HG03196 (cell line): ENCODE measurements around the gene DUSP16.
"Not testable (repeated sequence)": the region's sequence is repeated elsewhere in the genome, so short reads cannot be mapped to it uniquely, and the experiment has no call there.

ENCODE experiments used
- ATAC-seq: cut with Tn5 transposase; IDR thresholded peaks from one replicate; pipeline ENCODE4 v1.9.1; 2021; ENCODE audit not compliant: unreplicated experiment

The DUSP16 gene

GRCh38 chr12:12523229-12523628 lies 39.4 kb downstream of the DUSP16 start:
- no peak for ATAC-seq

GRCh38 chr12:12522657-12523056 lies 40.0 kb downstream of the DUSP16 start:
- ATAC-seq: not testable (repeated sequence)

- no peak for ATAC-seq
These were observed 40.8 kb downstream of the DUSP16 start for GRCh38 chr12:12521888-12522287.

GRCh38 chr12:12521044-12521485 lies 41.6 kb downstream of the DUSP16 start:
- ATAC-seq: no peak

- ATAC-seq: no peak
These were observed 42.4 kb downstream of the DUSP16 start for GRCh38 chr12:12520273-12520672.

GRCh38 chr12:12519354-12519998 lies 43.2 kb downstream of the DUSP16 start:
- no peak for ATAC-seq

- ATAC-seq: no peak
These were observed 43.7 kb downstream of the DUSP16 start for GRCh38 chr12:12518919-12519318.

- no peak for ATAC-seq
These were observed 44.2 kb downstream of the DUSP16 start for GRCh38 chr12:12518464-12518845.

GRCh38 chr12:12513416-12514006 lies 49.2 kb downstream of the DUSP16 start:
- no peak for ATAC-seq

GRCh38 chr12:12511895-12512711 lies 50.6 kb downstream of the DUSP16 start:
- no peak for ATAC-seq

GRCh38 chr12:12511021-12511783 lies 51.5 kb downstream of the DUSP16 start:
- ATAC-seq: no peak

GRCh38 chr12:12510551-12510950 lies 52.1 kb downstream of the DUSP16 start:
- no peak for ATAC-seq

GRCh38 chr12:12510141-12510540 lies 52.5 kb downstream of the DUSP16 start:
- ATAC-seq: no peak

- ATAC-seq: no peak
These were observed 54.1 kb downstream of the DUSP16 start for GRCh38 chr12:12508612-12509011.

- ATAC-seq: no peak
These were observed 55.5 kb downstream of the DUSP16 start for GRCh38 chr12:12507121-12507520.

- no peak for ATAC-seq
These were observed 56.2 kb downstream of the DUSP16 start for GRCh38 chr12:12506496-12506890.

GRCh38 chr12:12505544-12506495 lies 56.8 kb downstream of the DUSP16 start:
- ATAC-seq: peak; percentile 80

- ATAC-seq: no peak
These were observed 59.1 kb downstream of the DUSP16 start for GRCh38 chr12:12503384-12504078.

- no peak for ATAC-seq
These were observed 59.9 kb downstream of the DUSP16 start for GRCh38 chr12:12502815-12503151.
